Measurements from ENCODE around the gene BYSL.
"Not testable (repeated sequence)": the region's sequence is repeated elsewhere in the genome, so short reads cannot be mapped to it uniquely, and the experiment has no call there.

The BYSL gene

GRCh38 chr6:41917528-41917927 lies 3.8 kb upstream of the BYSL start:
- DNase-seq: no peak

- DNase-seq: no peak
These were observed 356 bp downstream of the BYSL start for GRCh38 chr6:41921712-41921998.

- DNase-seq: no peak
These were observed 855 bp downstream of the BYSL start for GRCh38 chr6:41922154-41922553.

GRCh38 chr6:41927253-41927652 lies 6.0 kb downstream of the BYSL start:
- no peak for DNase-seq

DNA sequence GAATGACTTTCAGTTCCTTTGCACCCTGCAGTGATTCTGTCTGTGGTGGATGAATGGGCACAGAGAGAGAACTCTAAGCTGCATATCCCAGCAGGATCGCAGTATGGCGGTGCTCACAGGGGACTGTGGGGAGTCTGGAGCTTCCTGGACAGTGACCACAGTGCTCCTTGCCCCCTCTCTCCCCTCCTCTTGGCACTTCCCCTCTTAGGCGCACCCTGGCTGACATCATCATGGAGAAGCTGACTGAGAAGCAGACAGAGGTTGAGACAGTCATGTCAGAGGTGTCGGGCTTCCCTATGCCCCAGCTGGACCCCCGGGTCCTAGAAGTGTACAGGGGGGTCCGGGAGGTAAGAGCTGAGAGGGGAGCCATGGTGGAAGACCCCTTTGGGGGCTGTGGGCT lies 8.6 kb downstream of the BYSL start:
- no peak for DNase-seq

- no peak for DNase-seq
These were observed 10.5 kb downstream of the BYSL start for GRCh38 chr6:41931792-41932191.

DNA sequence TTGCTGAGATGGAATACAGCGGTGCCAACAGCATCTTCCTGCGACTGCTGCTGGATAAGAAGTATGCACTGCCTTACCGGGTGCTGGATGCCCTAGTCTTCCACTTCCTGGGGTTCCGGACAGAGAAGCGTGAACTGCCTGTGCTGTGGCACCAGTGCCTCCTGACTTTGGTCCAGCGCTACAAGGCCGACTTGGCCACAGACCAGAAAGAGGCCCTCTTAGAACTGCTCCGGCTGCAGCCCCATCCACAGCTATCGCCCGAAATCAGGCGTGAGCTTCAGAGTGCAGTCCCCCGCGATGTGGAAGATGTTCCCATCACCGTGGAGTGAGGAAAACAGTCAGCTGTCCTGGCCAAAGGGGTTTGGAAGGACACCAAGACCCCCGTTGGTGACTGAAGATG lies 11.1 kb downstream of the BYSL start:
- DNase-seq: no peak

DNA sequence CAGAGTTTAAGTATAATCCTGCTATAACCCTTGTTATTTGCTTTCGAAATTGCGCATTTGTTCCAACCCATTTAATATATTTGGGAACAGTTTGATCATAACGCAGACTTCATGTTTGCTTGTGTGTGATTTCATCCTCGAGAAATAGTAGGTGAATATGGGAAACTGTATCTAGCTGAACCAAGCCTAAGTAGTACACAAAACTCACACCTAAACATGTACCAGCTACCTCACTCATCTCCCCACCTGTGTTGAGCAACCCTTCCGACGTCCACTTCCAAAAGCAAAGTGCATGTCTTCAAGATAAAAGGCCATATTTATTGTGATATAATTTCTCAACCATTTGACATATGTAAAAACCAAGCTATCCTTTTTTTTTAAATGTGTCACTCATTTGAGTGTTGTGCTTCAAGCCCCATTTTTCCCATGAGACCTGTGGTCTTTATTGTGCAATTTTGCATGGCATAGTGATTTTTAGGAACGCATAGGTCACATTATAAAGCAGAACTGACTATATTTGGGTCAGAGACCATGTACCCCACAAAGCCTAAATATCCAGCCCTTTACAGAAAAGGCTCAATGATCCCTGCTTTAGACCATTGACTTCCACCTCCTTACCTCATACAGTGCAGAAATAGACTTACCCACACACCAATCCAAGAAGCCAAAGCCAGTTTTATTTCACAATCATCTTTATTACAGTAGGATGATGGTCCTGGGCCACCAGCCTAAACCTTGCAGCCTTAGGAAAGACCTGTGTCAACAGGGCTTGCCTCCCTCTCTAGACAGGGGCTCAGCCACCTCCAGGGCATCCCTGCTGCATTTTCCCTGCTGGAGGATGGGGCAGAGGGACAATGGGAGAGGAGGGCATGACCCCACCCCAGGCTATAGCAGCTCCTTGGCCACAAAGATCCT lies 13.2 kb downstream of the BYSL start:
- DNase-seq: peak; percentile 66 to 69

DNA sequence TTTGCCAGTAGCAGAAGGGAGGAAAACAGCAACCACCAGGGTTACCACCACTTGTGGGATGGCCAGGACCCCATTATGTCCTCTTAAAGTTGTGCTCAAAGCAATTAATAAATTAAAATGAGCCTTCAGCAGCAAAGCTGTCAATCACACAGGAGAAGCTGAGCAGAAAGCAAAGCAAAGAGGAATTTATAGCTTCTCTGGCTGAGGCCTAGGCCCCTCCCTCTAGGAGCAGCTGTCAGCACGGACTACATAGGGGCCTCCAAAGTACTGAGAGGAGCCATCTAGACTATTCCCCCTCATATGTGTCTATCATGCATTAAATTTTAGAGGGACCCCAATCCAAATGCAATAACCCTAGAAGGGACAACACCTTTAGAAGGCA lies 13.9 kb downstream of the BYSL start:
- no peak for DNase-seq

GRCh38 chr6:41935685-41936072 lies 14.4 kb downstream of the BYSL start:
- no peak for DNase-seq

DNA sequence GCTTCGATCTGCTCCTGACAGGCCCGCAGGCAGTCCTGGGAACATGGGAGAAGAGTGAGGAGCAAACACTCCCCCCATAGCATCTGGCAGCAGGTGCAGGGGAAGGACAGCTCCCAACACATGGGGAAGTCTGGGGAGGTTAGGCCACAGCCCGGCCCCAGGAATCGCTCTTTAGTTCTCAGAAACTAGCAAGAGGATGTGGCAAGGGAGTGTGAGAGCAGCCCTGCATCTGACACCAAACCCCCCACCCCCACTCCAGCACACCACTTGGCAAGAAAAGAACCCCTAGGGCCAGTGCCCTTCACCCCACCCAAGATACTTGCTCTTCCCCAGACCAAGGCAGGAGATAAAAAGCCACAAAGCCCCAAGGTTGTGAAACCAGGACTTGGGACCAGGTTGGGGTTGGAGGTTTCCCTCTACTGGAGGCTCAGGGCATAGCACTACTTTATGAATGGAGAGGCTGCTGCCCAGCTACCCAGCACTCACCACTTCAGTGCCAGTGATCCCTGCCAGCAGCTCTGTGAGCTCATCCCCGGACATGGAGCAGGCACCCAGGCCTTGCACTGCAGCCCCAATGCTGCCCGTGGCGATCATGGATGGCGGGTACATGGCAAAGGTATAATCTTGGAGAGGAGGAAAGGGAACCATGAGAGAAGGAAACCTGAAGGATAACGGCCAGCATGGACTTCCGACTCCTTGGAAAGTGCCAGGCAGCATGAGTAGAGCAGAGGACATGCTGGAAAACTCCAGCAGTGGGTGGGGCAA lies 15.0 kb downstream of the BYSL start:
- DNase-seq: peak; percentile 100

- DNase-seq: no peak
These were observed 16.2 kb downstream of the BYSL start for GRCh38 chr6:41937472-41937860.

DNA sequence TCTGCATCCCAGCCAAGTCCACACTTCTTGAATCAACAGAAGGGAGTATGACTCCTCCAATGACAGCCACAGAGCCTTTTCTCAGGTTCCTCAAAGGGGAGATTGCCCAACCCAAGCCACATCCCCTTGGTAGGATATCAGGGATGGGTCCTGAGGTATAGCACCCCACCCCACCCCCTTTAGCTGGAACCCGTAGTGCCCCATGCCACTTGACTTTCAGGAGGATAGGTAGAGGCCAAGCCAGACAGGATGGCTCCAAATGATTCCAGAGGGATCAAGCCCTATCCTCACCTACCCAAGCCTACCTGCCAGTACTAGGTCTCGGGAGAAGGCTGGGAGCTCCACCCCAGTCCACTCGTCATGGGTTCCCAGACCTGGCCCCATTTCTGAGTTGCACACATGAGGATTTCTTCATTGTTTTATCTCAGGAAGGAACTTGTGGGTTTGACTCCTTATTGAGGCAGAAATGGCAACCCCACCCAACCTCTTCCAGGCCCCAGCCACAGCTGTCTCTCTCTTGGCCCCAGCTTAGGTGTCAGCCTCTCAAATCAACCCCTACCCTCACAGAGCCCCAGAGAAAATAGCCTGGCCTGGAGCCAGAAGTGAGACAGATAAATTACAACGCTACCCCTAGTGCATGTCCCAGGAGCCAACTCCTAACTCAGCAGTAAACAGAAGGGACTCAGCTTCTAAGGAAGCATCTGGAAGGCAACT lies 16.7 kb downstream of the BYSL start:
- DNase-seq: peak; percentile 97 to 98

DNA sequence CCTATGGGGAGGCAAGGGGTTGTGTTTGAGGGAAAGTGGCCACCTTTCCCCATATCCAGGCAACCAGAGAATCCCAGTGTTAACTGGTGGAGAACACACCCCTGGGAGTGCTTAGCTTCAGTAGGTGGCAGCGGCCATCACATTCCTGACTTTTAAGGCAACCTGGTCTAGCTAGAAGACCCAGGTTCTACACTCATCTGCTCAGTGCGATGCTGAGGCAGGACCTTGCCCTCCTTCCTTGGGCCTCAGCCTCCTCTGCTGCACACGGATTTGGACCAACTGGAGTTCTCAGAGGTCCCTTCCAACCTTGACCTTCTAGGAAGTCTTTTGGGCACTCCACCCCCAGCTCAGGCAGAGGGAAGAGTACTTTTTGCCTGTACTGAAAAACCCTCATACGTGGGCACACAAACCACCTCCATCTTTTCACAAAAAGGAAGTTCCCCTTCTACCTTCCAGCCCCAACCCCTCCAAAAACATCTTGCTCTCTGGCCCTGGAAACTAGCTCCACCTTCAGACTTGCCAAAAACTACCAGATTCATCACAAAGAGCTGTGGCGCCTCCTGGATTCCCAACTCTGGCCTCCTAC lies 17.4 kb downstream of the BYSL start:
- no peak for DNase-seq

DNA sequence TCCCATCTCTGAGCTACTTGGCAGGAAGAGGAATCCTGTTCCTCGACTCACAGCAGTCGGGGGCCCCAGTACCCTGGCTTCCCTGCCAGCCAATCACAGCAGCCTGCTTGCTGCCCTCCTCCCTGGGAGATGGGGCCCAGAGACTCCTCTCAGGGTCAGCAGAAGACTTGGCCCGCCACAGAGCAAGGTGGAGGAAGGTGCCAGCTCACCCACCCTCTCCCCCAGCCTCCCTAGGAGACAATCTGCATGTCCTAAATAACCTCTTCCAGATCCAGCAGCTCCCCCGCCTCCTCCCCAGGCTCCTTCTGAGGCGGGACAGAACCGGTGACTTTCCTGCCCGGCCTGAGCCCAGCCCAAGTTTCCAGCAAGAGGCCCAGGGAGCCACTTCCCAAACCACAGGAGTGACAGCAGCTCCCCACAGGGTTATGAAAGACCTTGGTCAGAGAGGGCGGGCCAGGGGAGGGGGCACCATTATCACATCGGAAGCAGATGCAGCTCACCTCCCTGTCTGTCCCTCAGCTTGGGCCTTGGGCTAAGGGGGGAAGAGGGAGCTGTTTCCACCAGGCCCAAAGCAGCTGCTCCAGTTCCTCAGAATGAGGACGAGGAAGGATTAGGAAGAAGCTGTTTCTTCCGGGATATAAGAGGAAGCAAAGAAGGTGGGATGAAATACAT lies 18.0 kb downstream of the BYSL start:
- peak; percentile 91 to 95 for DNase-seq

GRCh38 chr6:41939848-41940758 lies 18.8 kb downstream of the BYSL start:
- DNase-seq: peak in 1 of 2 experiments; percentile 27

DNA sequence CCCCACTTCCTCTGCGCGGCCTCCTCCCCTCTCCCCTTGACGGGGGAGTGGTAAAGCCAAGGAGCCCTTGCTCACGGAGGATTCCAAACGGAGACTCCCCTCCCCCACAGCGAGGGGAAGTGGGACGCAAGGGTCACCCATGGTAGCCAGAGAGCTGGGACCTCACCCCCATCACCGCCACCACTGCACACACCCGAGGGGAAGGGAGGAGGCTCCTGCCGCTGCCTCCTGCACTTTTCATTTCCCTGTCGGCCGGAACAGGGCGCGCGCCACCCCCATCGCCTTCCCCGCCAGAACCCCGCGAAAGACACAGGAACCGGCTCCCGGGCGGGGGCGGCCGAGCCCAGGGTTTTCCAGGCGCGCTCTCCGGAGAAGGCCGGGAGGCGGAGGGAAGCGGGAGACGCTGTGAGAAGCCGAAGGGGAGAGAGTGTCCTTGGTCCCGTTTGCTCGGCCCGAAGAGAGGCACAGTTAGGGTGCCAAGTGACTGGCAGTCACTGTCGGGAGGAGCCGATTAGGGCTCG lies 19.5 kb downstream of the BYSL start:
- peak; percentile 42 to 67 for DNase-seq

GRCh38 chr6:41941280-41942066 lies 20.2 kb downstream of the BYSL start, which contains the start of gene CCND3:
CCND3 (minus strand) TSS chr6:41941808; CDS start chr6:41941649, 159 bp downstream.
- peak; percentile 97 to 98 for DNase-seq

DNA sequence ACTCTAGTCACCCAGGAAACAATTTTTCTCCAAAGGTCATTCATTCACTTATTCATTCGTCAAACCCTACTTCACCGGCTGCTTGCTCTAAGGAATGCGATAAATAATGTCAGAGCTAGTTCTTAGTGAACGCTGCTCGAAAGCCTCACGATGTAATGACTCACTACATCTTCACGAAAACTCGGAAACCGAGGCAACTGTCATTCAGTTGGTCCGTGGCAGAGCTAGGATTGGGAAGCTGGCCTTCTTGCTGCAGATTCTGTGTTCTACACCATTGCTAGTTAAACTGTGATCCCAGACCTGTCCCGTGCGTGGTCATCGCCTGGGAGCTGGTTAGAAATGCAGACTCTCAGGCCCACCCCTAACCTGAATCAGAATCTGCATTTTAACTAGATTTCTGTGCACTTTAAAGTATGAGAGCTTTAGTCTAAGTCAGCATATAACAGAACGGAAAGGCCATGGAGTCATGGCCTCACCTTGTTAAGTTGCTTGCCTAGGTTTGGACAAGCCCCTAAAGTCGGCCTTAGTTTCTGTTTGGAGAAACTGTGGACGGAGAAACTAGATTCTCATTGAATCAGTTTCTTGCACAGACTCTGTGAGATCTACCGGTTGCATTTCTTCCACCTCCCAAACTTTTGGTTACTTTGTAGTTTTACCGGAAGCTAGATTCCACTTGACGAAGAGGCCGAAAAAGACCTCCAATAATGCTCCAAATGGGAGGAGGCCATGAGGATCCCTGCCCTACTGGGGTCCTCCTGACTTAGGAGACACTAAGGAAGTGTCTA lies 21.0 kb downstream of the BYSL start:
- no peak for DNase-seq

DNA sequence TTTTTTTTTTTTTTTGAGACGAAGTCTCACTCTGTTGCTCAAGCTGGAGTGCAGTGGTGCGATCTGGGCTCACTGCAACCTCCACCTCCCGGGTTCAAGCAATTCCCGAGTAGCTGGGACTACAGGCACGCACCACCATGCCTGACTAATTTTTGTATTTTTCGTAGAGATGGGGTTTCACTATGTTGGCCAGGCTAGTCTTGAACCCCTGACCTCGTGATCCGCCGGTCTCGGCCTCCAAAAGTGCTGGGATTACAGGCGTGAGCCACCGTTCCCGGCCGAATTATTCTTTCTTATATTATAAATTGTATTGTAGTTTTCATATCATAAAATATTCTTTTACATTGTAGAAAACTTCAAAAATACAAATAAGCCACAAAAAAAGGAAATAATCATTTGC lies 21.6 kb downstream of the BYSL start:
- DNase-seq: not testable (repeated sequence)

Data from AML-193 (cell line).